ENCODE measurements around the gene TBX21. TPM values are rescaled to one million over a fixed set of nuclear protein-coding genes. Genes with fewer than 3 reads are reported as not detected.
A peak's percentile ranks its signal among the peaks of the same experiment; 100 is the strongest.

The TBX21 gene
- total and polyA plus RNA-seq, 3 experiments from 2014 or later: 37.8 to 59.6 (median 39.8) TPM

GRCh38 chr17:47721725-47722124 is 11.3 kb upstream of the TBX21 start:
- Histone ChIP-seq H3K27ac (ENCODE audit: low read depth, low read length) (no peak overlapping the region), H3K27me3 (ENCODE audit: insufficient read depth, low read length, poor library complexity, severe bottlenecking) (peaks cover 3% of the 10 kb centered on the region), H3K9me3 (ENCODE audit: low read length) (no peaks in the 10 kb centered on the region), H3K4me3 (ENCODE audit: low read length) (no peak overlapping the region), H3K36me3 (ENCODE audit: insufficient read depth, low read length) (no peaks in the 10 kb centered on the region), H3K4me1 (ENCODE audit: insufficient read depth, low read length) (peaks cover 68% of the 10 kb centered on the region)
- Mint-ChIP-seq H3K27ac (peak overlapping the region in 7 of 8 donors; percentile 29 to 98 (median 83)), H3K4me3 (peak overlapping the region in 5 of 7 donors; percentile 64 to 87 (median 75)), H3K27me3 (peaks cover under 1 to 4% of the 10 kb centered on the region in 2 donors), H3K36me3 (no peaks in the 10 kb centered on the region), H3K9me3 (no peaks in the 10 kb centered on the region), H3K4me1 (peaks cover 69 to 74% (median 72%) of the 10 kb centered on the region in 3 donors)
- DNase-seq: no peak
- POLR2A ChIA-PET: interaction anchor here (0.6 to 1.3 kb wide), 2 partner anchors 11 to 72 kb away, joined by 4 read pairs; partner anchors contain the start of genes KPNB1 and TBX21
- CTCF ChIA-PET: interaction anchor here (0.9 to 1.5 kb wide), 4 partner anchors 10 to 24 kb away, joined by 3 to 6 read pairs (median 4); partner anchors contain the start of gene TBX21

- Mint-ChIP-seq H3K4me3 (peak overlapping the region in 1 of 7 donors; percentile 24), H3K9me3 (no peaks in the 10 kb centered on the region), H3K27ac (peak overlapping the region in 2 of 8 donors; percentile 20 to 29), H3K36me3 (no peaks in the 10 kb centered on the region), H3K27me3 (peaks cover 3 to 4% of the 10 kb centered on the region in 2 donors), H3K4me1 (peaks cover 61 to 64% (median 62%) of the 10 kb centered on the region in 3 donors)
- Histone ChIP-seq H3K9me3 (ENCODE audit: low read length) (no peaks in the 10 kb centered on the region), H3K27ac (ENCODE audit: low read depth, low read length) (no peak overlapping the region), H3K27me3 (ENCODE audit: insufficient read depth, low read length, poor library complexity, severe bottlenecking) (peaks cover 3% of the 10 kb centered on the region), H3K4me1 (ENCODE audit: insufficient read depth, low read length) (peaks cover 58% of the 10 kb centered on the region), H3K4me3 (ENCODE audit: low read length) (no peak overlapping the region), H3K36me3 (ENCODE audit: insufficient read depth, low read length) (no peaks in the 10 kb centered on the region)
- ChIA-PET CTCF (interaction anchor here (1.1 to 1.2 kb wide), 2 partner anchors 25 to 34 kb away, joined by 3 read pairs; no protein-coding TSS in a partner anchor), POLR2A (no interaction called here)
- no peak for DNase-seq
Measured at GRCh38 chr17:47724705-47725104, 8.3 kb upstream of the TBX21 start.

- Mint-ChIP-seq H3K36me3 (no peaks in the 10 kb centered on the region), H3K4me1 (peaks cover 55 to 60% (median 57%) of the 10 kb centered on the region in 3 donors), H3K4me3 (peak overlapping the region in 1 of 7 donors; percentile 61), H3K9me3 (no peaks in the 10 kb centered on the region), H3K27ac (peak overlapping the region in 2 of 8 donors; percentile 29 to 34), H3K27me3 (peaks cover 3 to 4% of the 10 kb centered on the region in 2 donors)
- no peak overlapping the region for H3K4me3 ChIP-seq (ENCODE audit: low read length)
- POLR2A ChIA-PET: no interaction called here
- H3K4me1 ChIP-seq (ENCODE audit: insufficient read depth, low read length): peaks cover 55% of the 10 kb centered on the region
- H3K27me3 ChIP-seq (ENCODE audit: insufficient read depth, low read length, poor library complexity, severe bottlenecking): peaks cover 3% of the 10 kb centered on the region
- CTCF ChIA-PET: interaction anchor here (1.1 to 1.2 kb wide), 2 partner anchors 26 to 34 kb away, joined by 3 read pairs; no protein-coding TSS in a partner anchor
- H3K36me3 ChIP-seq (ENCODE audit: insufficient read depth, low read length): no peaks in the 10 kb centered on the region
- no peaks in the 10 kb centered on the region for H3K9me3 ChIP-seq (ENCODE audit: low read length)
- peak in 1 of 5 donors; percentile 41 for DNase-seq
- H3K27ac ChIP-seq (ENCODE audit: low read depth, low read length): no peak overlapping the region
Measured at GRCh38 chr17:47725446-47726111, 7.5 kb upstream of the TBX21 start.

- peaks cover 3 to 4% of the 10 kb centered on the region in 2 donors for H3K27me3 Mint-ChIP-seq
- no peaks in the 10 kb centered on the region for H3K9me3 Mint-ChIP-seq
- Histone ChIP-seq H3K9me3 (ENCODE audit: low read length) (no peaks in the 10 kb centered on the region), H3K27ac (ENCODE audit: low read depth, low read length) (no peak overlapping the region), H3K4me3 (ENCODE audit: low read length) (no peak overlapping the region), H3K4me1 (ENCODE audit: insufficient read depth, low read length) (peaks cover 53% of the 10 kb centered on the region), H3K36me3 (ENCODE audit: insufficient read depth, low read length) (no peaks in the 10 kb centered on the region), H3K27me3 (ENCODE audit: insufficient read depth, low read length, poor library complexity, severe bottlenecking) (peaks cover 1% of the 10 kb centered on the region)
- no peaks in the 10 kb centered on the region for H3K36me3 Mint-ChIP-seq
- peak in 1 of 5 donors; percentile 41 for DNase-seq
- ChIA-PET CTCF (interaction anchor here (1.0 to 1.4 kb wide), 2 partner anchors 26 to 63 kb away, joined by 3 to 4 read pairs; no protein-coding TSS in a partner anchor), POLR2A (no interaction called here)
- H3K4me3 Mint-ChIP-seq: peak overlapping the region in 1 of 7 donors; percentile 83
- peak overlapping the region in 5 of 8 donors; percentile 7 to 82 (median 15) for H3K27ac Mint-ChIP-seq
- H3K4me1 Mint-ChIP-seq: peaks cover 53 to 60% (median 59%) of the 10 kb centered on the region in 3 donors
Measured at GRCh38 chr17:47726796-47727703, 6.0 kb upstream of the TBX21 start.

- H3K4me3 ChIP-seq (ENCODE audit: low read length): no peak overlapping the region
- no peaks in the 10 kb centered on the region for H3K36me3 Mint-ChIP-seq
- peaks cover 3 to 4% of the 10 kb centered on the region in 2 donors for H3K27me3 Mint-ChIP-seq
- H3K27me3 ChIP-seq (ENCODE audit: insufficient read depth, low read length, poor library complexity, severe bottlenecking): no peaks in the 10 kb centered on the region
- DNase-seq: peak in 1 of 5 donors; percentile 30
- no peak overlapping the region for H3K4me3 Mint-ChIP-seq
- peaks cover 59 to 66% (median 63%) of the 10 kb centered on the region in 3 donors for H3K4me1 Mint-ChIP-seq
- ChIA-PET CTCF (interaction anchor here (1.0 to 1.7 kb wide), 3 partner anchors 9 to 62 kb away, joined by 3 to 6 read pairs (median 4); no protein-coding TSS in a partner anchor), POLR2A (no interaction called here)
- peak overlapping the region in 4 of 8 donors; percentile 3 to 92 (median 63) for H3K27ac Mint-ChIP-seq
- no peaks in the 10 kb centered on the region for H3K9me3 Mint-ChIP-seq
- H3K36me3 ChIP-seq (ENCODE audit: insufficient read depth, low read length): no peaks in the 10 kb centered on the region
- no peak overlapping the region for H3K27ac ChIP-seq (ENCODE audit: low read depth, low read length)
- H3K4me1 ChIP-seq (ENCODE audit: insufficient read depth, low read length): peaks cover 53% of the 10 kb centered on the region
- H3K9me3 ChIP-seq (ENCODE audit: low read length): no peaks in the 10 kb centered on the region
Measured at GRCh38 chr17:47727704-47728036, 5.4 kb upstream of the TBX21 start.

- H3K9me3 Mint-ChIP-seq: no peaks in the 10 kb centered on the region
- H3K36me3 Mint-ChIP-seq: no peaks in the 10 kb centered on the region
- no peaks in the 10 kb centered on the region for H3K9me3 ChIP-seq (ENCODE audit: low read length)
- peak overlapping the region in 4 of 7 donors; percentile 12 to 80 (median 28) for H3K4me3 Mint-ChIP-seq
- DNase-seq: no peak
- H3K4me1 Mint-ChIP-seq: peaks cover 62 to 68% (median 67%) of the 10 kb centered on the region in 3 donors
- CTCF ChIA-PET: interaction anchor here (1.4 to 1.7 kb wide), 2 partner anchors 10 to 28 kb away, joined by 3 to 6 read pairs; no protein-coding TSS in a partner anchor
- H3K36me3 ChIP-seq (ENCODE audit: insufficient read depth, low read length): no peaks in the 10 kb centered on the region
- H3K4me1 ChIP-seq (ENCODE audit: insufficient read depth, low read length): peaks cover 56% of the 10 kb centered on the region
- H3K4me3 ChIP-seq (ENCODE audit: low read length): no peak overlapping the region
- POLR2A ChIA-PET: no interaction called here
- H3K27ac Mint-ChIP-seq: peak overlapping the region in 7 of 8 donors; percentile 44 to 86 (median 79)
- H3K27ac ChIP-seq (ENCODE audit: low read depth, low read length): no peak overlapping the region
- no peaks in the 10 kb centered on the region for H3K27me3 ChIP-seq (ENCODE audit: insufficient read depth, low read length, poor library complexity, severe bottlenecking)
- peaks cover 3 to 4% of the 10 kb centered on the region in 2 donors for H3K27me3 Mint-ChIP-seq
Measured at GRCh38 chr17:47728214-47728877, 4.7 kb upstream of the TBX21 start.

GRCh38 chr17:47729476-47729875 is 3.6 kb upstream of the TBX21 start:
- no peak overlapping the region for H3K4me3 ChIP-seq (ENCODE audit: low read length)
- H3K9me3 Mint-ChIP-seq: peaks cover 0 to 2% (median 0%) of the 10 kb centered on the region in 5 donors
- peaks cover 61 to 69% (median 67%) of the 10 kb centered on the region in 3 donors for H3K4me1 Mint-ChIP-seq
- no peaks in the 10 kb centered on the region for H3K27me3 ChIP-seq (ENCODE audit: insufficient read depth, low read length, poor library complexity, severe bottlenecking)
- peak overlapping the region in 6 of 7 donors; percentile 12 to 72 (median 51) for H3K4me3 Mint-ChIP-seq
- peaks cover 0 to 7% (median 5%) of the 10 kb centered on the region in 3 donors for H3K36me3 Mint-ChIP-seq
- ChIA-PET POLR2A (no interaction called here), CTCF (interaction anchor here (1.7 to 4.7 kb wide), 3 partner anchors 11 to 30 kb away, joined by 5 to 67 read pairs (median 6); no protein-coding TSS in a partner anchor)
- no peaks in the 10 kb centered on the region for H3K9me3 ChIP-seq (ENCODE audit: low read length)
- H3K27ac ChIP-seq (ENCODE audit: low read depth, low read length): no peak overlapping the region
- peak overlapping the region in 7 of 8 donors; percentile 44 to 98 (median 86) for H3K27ac Mint-ChIP-seq
- H3K36me3 ChIP-seq (ENCODE audit: insufficient read depth, low read length): no peaks in the 10 kb centered on the region
- peaks cover 56% of the 10 kb centered on the region for H3K4me1 ChIP-seq (ENCODE audit: insufficient read depth, low read length)
- no peak for DNase-seq
- peaks cover 3 to 4% of the 10 kb centered on the region in 2 donors for H3K27me3 Mint-ChIP-seq
